Embryonic facial prominence (tissue), 1 donor: ENCODE measurements around the gene WWP2.
A peak's percentile ranks its signal among the peaks of the same experiment; 100 is the strongest.
"Not testable (repeated sequence)": the region's sequence is repeated elsewhere in the genome, so short reads cannot be mapped to it uniquely, and the experiment has no call there.

Source experiments
- DNase-seq: peaks from one replicate; pipeline ENCODE4 v3.0.0-alpha.2; 2016; ENCODE audit errors: extremely low spot score

The WWP2 gene

DNA sequence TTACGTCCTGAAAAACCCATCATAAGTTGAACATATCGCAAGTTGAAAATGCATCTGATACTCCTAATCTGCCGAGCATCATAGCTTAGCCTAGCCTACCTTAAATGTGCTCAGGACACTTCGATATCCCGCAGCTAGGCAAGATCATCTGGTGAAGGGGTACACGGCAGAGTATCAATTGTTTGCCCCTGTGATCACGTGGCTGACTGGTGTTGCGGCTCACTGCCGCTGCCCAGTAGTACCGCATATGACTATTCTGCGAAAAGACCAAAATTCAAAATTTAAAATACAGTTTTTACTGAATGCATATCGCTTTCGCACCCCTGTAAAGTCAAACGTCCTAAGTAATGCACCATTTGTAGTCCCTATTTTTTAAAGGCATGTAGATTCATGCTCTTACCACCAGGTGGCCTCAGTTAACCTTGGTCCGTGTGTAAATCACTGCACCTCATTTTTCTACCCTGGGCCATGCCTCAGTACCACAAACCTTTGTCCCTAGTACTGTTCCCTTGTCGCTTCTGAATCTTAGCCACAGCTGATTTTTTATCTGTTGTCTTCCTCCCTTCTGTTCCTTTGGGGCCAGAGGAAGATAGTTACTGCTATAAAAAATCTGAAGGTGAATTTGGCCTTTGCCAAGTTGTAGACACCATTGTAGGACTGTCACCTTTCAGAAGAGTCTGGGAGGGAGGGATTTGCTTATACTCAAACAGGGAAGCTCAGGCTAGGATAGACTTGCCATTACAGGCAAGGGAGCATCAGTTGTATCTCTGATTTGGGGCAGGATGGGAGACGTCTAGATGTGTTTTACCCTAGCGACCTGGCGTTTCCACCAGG is 34.4 kb downstream of the WWP2 start:
- DNase-seq, result no peak

DNA sequence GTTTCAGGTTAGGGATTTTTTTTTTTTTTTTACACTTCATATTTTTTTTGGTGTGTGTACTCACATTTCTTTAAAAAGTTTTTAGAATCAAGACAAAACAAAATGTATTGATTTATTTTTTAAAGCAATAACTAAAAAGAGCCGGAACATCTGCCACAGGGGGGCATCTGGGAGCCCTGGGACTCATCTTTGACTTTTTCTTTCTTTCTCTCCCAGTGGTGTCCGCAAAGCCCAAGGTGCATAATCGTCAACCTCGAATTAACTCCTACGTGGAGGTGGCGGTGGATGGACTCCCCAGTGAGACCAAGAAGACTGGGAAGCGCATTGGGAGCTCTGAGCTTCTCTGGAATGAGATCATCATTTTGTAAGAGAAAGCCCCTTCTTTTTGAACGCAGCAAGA is 36.3 kb downstream of the WWP2 start:
- no peak for DNase-seq

DNA sequence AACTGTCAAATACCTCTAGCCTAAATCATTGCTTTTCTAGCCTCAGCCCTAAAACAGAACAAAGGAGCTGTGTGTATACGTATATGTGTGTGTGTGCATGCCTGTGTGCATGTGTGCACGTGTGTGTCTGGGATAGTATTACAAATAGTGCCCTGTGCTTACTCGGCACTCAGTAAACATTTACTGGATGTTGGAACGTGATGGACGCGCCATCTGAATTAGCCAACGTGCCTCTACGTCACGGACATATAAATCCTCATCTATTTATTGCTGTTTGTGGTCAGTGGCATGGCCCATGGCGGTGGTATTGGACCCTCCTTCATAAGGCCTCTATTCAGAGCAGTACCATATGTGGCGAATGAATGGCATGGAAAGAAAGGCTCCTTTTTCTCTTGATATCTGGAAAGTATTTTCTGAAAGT is 37.5 kb downstream of the WWP2 start:
- peak; percentile 71 for DNase-seq

DNA sequence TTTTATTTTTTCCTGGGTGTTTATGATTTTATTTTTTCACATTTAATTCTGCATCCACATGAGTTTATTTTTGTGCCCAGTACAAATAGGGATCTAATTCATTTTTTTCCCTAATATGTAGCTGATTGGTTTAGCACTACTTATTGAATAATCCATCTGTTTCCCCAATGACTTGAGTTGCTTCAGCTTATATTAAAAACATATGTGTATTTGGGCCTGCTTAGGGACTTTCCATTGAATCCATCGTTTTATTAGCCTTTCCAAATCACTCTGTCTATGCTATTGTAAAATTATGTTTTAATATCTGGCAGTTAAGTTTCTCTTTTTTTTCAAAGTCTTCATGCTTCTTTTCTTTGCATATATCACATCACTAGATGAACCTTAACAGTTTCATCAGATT is 42.2 kb downstream of the WWP2 start:
- DNase-seq, result no peak

DNA sequence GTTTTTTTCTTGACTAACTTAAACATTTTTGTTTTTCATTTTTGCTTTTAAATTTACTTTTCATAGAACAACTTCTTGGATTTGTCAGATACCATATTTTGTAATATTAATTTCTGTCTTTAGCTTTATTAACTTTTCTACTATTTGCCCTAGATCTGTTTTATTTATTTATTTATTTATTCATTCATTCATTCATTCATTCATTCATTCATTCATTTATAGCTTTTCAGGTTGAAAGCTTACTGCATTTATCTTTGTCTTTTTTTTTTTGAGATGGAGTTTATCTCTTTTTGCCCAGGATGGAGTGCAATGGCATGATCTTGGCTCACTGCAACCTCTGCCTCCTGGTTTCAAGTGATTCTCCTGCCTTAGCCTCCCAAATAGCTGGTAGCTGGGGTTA is 44.6 kb downstream of the WWP2 start:
- not testable (repeated sequence) for DNase-seq

- no peak for DNase-seq
These were observed 50.5 kb downstream of the WWP2 start for GRCh38 chr16:69812688-69813014.

GRCh38 chr16:69814078-69814477 is 51.9 kb downstream of the WWP2 start:
- no peak for DNase-seq

- no peak for DNase-seq
These were observed 52.4 kb downstream of the WWP2 start for GRCh38 chr16:69814561-69814960.

DNA sequence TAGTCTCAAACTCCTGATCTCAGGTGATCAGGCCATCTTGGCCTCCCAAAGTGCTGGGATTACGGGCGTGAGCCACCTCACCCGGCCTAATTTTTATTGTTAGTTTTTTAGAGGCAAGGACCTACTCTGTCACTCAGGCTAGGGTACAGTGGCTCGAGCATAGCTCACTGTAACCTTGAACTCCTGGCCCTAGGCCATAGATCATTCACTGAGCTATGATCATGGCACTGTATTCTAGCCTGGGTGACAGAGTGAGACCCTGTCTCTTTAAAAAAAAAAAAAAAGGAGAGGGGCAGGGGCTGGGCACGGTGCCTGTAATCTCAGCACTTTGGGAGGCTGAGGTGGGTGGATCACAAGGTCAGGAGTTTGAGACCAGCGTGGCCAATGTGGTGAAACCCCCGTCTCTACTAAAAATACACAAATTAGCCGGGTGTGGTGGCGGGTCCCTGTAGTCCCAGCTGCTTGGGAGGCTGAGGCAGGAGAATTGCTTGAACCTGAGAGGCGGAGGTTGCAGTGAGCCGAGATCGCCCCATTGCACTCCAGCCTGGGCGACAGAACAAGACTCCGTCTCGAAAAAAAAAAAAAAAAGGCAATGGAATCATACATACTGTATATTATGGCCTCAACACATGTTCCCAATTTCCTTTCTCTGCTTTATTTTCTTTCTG is 53.2 kb downstream of the WWP2 start:
- not testable (repeated sequence) for DNase-seq

DNA sequence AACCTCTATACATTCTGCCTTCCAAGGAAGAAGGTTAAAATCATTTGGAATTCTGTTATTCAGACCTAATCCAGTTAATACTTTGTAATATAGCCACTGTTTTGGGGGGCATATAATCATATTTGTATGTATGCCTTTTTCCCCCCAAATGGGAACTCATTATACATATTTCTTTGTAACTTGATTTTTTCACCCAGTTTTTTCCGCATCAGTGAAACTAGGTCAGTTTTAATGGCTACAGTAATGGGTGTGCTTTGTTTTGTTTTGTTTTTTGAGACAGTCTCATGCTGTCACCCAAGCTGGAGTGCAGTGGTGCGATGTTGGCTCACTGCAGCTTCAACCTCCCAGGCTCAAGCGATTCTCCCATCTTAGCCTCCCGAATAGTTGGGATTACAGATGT is 54.9 kb downstream of the WWP2 start:
- no peak for DNase-seq

DNA sequence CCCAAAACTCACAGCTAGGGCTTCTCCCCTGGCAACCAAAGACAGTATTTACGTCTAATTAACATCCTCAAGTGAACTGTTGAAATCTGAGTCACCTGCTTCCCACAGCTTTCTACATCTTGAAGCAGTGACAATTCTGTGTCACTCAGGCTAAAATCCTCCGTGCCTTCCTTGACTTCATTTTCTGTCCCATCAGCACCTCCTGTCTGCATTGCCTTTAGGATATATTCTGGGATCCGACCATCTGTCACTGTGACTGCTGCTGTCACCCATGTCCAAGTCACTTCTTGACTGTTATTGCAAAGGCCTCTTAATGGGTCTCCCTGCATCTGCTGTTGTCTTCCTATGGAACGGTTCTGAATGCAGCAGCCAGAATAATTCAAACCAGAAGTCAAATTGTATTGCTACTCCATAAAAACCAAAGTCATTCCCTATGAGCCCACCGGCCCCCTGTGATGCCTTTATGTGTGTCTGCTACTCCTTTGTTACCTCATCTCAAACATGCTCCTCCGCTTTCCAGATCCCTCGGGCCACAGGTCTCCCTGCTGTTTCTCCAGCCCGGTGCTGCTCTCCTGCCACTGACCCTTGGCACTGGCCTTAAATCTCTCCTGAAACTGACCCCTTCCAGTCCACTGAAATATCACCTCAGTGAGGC is 56.9 kb downstream of the WWP2 start:
- no peak for DNase-seq

DNA sequence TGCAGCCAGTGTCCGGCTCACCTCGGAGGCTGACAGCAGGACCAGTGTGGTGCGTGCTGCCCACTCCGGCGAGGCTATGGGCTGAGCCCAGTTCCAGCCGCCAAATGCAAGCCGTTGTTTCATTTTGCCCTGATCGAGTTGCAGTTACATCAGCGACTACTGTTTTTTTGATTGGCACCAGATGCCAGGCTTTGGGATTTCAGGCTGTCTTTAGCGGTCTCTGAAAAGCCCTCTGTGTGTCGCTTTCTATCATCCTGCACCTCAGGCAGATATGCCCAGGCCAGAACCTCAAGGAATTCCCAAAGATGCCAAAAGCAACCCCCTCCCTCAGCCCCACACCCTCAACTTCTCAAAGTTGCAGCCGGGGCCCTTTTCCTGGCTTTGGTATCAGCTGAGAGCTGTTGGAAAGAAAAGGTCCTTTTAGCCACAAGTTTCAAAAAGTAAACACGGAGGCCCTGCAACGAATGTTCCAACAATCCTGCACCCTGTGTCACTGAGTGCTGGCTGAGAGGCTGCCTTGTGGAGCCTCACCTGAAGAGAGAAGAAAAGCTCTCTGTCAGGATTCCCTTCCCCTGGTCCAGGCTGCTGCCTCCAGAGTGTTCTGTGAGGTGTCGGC is 58.9 kb downstream of the WWP2 start:
- DNase-seq, result peak; percentile 74

DNA sequence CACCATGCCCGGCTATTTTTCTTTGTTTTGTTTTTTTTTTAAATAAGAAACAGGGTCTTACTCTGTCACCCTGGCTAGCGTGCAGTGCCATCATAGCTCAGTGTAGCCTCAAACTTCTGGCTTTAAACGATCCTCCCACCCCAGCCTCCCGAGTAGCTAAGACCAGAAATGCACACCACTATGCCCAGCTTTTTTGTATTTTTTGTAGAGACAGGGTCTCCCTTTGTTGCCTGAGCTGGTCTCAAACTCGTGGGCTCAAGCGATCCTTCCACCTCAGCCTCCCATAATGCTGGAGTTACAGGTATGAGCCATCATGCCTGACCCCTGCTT is 59.7 kb downstream of the WWP2 start:
- no peak for DNase-seq

DNA sequence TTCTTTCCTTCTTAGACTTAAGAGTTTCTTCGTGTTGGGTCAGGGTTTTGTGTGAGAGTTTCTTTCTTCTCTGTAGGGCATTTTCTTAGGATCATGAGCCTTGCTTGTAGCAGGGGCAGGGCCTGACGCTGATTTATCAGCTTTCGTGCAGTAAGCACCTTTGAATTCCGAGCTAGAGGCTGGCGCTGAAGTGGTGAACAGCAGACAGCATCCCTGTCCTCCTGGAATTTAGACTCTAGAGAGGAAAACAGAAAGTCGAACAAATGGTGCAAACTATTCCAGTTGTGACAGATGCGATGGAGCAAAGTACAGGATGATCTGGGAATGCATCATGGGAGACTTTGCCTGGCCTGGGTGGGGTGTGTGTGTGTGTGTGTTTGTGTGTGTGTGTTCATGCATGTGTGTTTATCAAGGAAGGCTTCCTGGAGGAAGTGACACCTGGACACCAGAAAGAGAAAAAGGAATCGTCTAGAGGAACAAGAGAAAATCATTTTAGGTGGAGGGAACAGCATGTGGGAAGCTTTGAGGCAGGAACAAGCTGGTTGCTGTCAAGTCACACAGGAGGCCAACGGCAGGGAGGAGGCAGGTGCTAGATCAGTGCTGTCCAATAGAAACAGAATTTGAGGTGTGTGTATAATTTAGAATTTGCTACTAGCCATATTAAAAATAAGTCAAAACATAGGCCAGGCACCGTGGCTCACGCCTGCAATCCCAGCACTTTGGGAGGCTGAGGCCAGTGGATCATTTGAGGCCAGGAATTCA is 60.2 kb downstream of the WWP2 start:
- DNase-seq, result no peak

GRCh38 chr16:69823831-69824563 is 61.9 kb downstream of the WWP2 start:
- no peak for DNase-seq

DNA sequence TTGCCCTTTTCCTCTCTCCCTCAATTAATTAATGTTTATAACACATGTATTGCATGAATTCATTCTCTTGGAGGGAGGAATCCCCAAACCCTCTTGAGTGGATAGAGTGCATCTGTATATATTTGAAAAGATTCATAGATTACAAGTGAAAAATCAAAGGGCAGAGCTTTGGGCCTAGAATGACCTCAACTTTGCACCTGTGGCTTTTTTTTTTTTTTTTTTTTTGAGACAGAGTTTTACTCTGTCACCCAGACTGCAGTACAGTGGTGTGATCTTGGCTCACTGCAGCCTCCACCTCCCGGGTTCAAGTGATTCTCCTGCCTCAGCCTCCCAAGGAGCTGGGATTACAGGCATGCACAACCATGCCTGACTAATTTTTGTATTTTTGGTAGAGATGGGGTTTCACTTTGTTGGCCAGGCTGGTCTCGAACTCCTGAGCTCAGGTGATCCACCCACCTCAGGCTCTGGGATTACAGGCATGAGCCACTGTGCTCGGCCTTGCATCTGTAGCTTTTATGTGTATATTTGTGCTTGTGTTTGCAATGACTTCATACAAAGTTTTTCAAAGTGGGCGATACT is 62.5 kb downstream of the WWP2 start:
- DNase-seq, result not testable (repeated sequence)

DNA sequence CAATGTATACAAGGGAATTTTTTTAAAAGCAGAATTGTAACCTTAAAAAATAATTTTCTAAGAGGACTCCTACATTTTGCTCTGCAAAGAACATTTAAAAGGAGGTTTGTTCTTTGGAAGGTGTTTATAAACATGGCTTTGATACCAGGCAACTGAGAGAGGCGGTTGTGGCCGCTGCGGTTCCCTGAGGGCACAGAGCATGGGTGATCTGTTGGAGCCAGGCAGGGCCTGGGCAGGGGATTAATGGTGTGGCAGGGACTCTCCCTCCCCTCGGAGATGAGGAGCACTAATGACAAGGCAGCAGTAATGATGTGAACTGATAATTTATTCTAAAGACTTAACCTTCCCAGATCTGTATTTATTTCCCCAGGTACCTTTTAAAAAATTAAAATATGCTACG is 65.4 kb downstream of the WWP2 start:
- DNase-seq, result no peak

DNA sequence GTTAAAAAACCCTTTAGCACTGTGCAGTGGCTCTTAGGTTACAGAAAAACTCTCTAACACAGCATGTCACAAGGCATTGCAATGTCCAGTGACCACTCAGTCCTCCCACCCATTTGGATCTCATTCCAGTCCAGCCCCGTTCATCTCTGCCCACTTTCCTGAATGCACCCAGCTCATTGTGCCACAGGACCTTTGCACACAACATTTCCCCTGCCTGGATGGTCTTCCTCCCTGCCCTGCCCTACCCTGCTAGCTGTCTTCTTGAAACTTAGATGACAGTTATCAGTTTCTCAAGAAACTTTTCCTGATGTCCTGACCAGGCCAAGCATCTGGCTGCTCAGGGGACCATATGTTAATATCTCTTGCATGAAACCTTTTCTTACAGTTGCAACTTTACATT is 67.2 kb downstream of the WWP2 start:
- no peak for DNase-seq

DNA sequence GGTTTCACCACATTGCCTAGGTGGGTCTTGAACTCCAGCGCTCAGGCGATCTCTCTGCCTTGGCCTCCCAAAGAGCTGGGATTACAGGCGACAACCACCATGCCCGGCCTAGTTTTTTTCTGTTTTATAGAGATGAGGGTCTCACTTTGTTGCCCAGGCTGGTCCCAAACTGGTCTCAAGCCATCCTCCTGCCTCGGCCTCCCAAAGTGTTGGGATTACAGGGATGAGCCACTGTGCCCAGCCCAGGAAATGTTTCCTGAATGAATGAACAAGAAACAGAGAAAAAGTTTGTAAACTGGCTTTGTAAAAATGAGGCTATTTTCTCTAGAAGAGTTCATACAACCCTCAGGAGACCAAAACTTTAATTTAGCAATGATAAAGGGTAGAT is 68.0 kb downstream of the WWP2 start:
- no peak for DNase-seq

DNA sequence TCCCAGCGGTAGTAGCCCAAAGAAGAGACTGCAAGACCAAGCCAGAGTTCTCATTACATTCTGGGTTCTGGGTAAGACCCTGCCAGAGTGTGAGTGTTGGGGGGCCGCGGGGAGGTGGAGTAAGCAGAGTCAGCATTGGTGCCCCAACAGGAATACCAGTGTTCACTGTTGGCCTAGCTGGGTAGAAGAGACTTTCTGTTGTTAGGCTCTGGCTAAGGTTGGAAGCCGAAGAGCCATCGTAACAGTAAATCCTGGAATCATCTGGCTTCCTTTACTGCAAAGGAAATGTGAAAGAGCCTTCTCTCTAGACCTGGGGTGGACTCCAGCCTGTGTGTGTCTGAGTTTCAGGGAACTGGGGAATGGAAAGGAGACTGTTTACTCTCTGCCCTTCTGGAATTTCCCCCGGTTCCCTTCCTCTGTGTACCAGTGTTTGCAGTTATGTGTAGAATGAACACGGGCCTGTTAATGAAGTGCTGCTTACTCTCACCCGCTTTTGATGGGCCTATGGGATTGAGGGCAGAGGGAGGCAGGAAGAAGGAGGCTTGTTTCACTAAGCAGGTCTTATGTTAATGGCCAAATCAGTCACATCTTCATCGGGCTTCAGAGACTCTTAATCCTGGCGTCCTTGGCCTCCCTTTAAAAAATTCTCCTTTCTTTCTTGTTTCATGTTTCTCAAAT is 68.5 kb downstream of the WWP2 start:
- no peak for DNase-seq
